ENCODE measurements around the gene DNAJC8.

GRCh38 chr1:28267633-28268032, 34.8 kb upstream of the DNAJC8 start:
- no peak for TF ChIP-seq POLR2AphosphoS5 (IDR thresholded peaks at IDR 0.05; ENCODE audit: low read depth, low read length)
- no peak for TF ChIP-seq CTCF (IDR thresholded peaks at IDR 0.05)
- TF ChIP-seq TAF1 (IDR thresholded peaks at IDR 0.05; ENCODE audit: borderline replicate concordance, low read depth, low read length) = no peak
